HCT116 (cell line): ENCODE data around the gene ZBTB38. TPM values are rescaled to one million over a fixed set of nuclear protein-coding genes. Genes with fewer than 3 reads are reported as not detected.

Experiments
- ATAC-seq: fragments of 200-7000 bp; cut with Tn5 transposase; 2 replicates; pipeline ENCODE4 v1.9.1; 2020; ENCODE audit warnings: mild to moderate bottlenecking, moderate library complexity
- BruUV-seq: library from RNA; stranded (reverse); fragments of 400-500 nt; replicated peaks from 2 replicates; lab custom pipeline; 2021; lab: Mats Ljungman, UMichigan
- CTCF ChIA-PET: fragments of 300-600 bp; sonication (Branson Sonifier 250); formaldehyde crosslinking; loops from one replicate; lab custom pipeline; 2021; ENCODE audit warnings: antibody characterized with exemption; lab: Charles Lee
- POLR2A ChIA-PET: fragments of 300-600, 350-600 bp; sonication (Branson Sonifier 250); formaldehyde crosslinking; loops from one replicate; lab custom pipeline; 2021; ENCODE audit warnings: antibody characterized with exemption; lab: Charles Lee
- RAD21 ChIA-PET, 2 experiments: fragments of 300-600 bp; sonication (Branson Sonifier 250); formaldehyde crosslinking; loops; one replicate each; lab custom pipeline; 2023; ENCODE audit warnings: low total read pairs in 2 of 2; ENCODE audit not compliant: uncharacterized antibody in 2 of 2, unreplicated experiment in 2 of 2, low non-redundant PET in 1 of 2; lab: Charles Lee
- DNase-seq: peaks from one replicate; pipeline ENCODE4 v3.0.0-alpha.2; 2010; ENCODE audit warnings: low read depth, low spot score
- H2AFZ ChIP-seq: fragments of 200-600 bp; shearing (Covaris generic), sonication (generic); 2 replicates; pipeline ENCODE4 v1.6.1; 2017; ENCODE audit warnings: low read depth, mixed run types, mixed read lengths, antibody characterized with exemption, low read length; ENCODE audit not compliant: poor library complexity, severe bottlenecking
- H3K27ac ChIP-seq: 2 replicates; pipeline ENCODE4 v1.5.1; 2012; ENCODE audit warnings: low read depth, low read length
- H3K27me3 ChIP-seq: fragments of 200-600 bp; sonication (generic); 2 replicates; pipeline ENCODE4 v1.6.1; 2016; ENCODE audit warnings: mixed run types, low read length, mixed read lengths; ENCODE audit not compliant: insufficient read depth
- H3K36me3 ChIP-seq, 2 experiments: fragments of 200-500 bp in 1 of 2; fragments of 200-600 bp in 1 of 2; sonication (Bioruptor generic) in 1 of 2; sonication (generic) in 1 of 2; 2 replicates each; pipeline versions ENCODE4 v1.5.1 to v1.6.1; 2014 to 2016; ENCODE audit warnings: low read length in 2 of 2, inconsistent platforms in 1 of 2, mixed read lengths in 1 of 2, mixed run types in 1 of 2; ENCODE audit not compliant: insufficient read depth in 2 of 2, control insufficient read depth in 1 of 2
- H3K4me1 ChIP-seq, 2 experiments: fragments of 200-600 bp in 1 of 2; sonication (generic) in 1 of 2; 2 replicates each; pipeline versions ENCODE4 v1.5.1 to v1.6.1; 2012 to 2017; ENCODE audit warnings: low read length in 2 of 2, inconsistent platforms in 1 of 2, mild to moderate bottlenecking in 1 of 2, mixed read lengths in 1 of 2, mixed run types in 1 of 2, moderate library complexity in 1 of 2; ENCODE audit not compliant: insufficient read depth in 2 of 2, control insufficient read depth in 1 of 2
- H3K4me2 ChIP-seq: fragments of 200-600 bp; sonication (generic); 2 replicates; pipeline ENCODE4 v1.6.1; 2017; ENCODE audit warnings: mixed run types, low read length, mixed read lengths
- H3K4me3 ChIP-seq, 2 experiments: fragments of 200-600 bp in 1 of 2; sonication (generic) in 1 of 2; replicated peaks in 1 of 2; 2 replicates each; pipeline ENCODE4 v1.5.1; 2011 to 2016; ENCODE audit warnings: low read length in 2 of 2, control low read depth in 1 of 2, low read depth in 1 of 2, mild to moderate bottlenecking in 1 of 2, mixed read lengths in 1 of 2, mixed run types in 1 of 2
- H3K79me2 ChIP-seq: fragments of 200-600 bp; sonication (generic); 2 replicates; pipeline ENCODE4 v1.6.1; 2017; ENCODE audit warnings: mild to moderate bottlenecking, mixed run types, low read length, moderate library complexity, mixed read lengths; ENCODE audit not compliant: insufficient read depth
- H3K9ac ChIP-seq: fragments of 200-600 bp; sonication (generic); 2 replicates; pipeline ENCODE4 v1.6.1; 2016; ENCODE audit warnings: low read length, mixed read lengths
- H3K9me2 ChIP-seq: fragments of 200-600 bp; sonication (generic), shearing (Covaris generic); 2 replicates; pipeline ENCODE4 v1.6.1; 2017; ENCODE audit warnings: mixed run types, mild to moderate bottlenecking, moderate library complexity; ENCODE audit not compliant: insufficient read depth
- H3K9me3 ChIP-seq, 2 experiments: fragments of 200-500 bp in 1 of 2; fragments of 200-600 bp in 1 of 2; sonication (Bioruptor generic) in 1 of 2; sonication (generic) in 1 of 2; 2 replicates each; pipeline ENCODE4 v1.6.1; 2014 to 2017; ENCODE audit warnings: low read length in 2 of 2, mixed read lengths in 2 of 2, inconsistent platforms in 1 of 2, low read depth in 1 of 2, mild to moderate bottlenecking in 1 of 2, mixed run types in 1 of 2, moderate library complexity in 1 of 2; ENCODE audit not compliant: control insufficient read depth in 1 of 2, insufficient read depth in 1 of 2
- H4K20me1 ChIP-seq: fragments of 200-600 bp; sonication (generic), shearing (Covaris generic); 2 replicates; pipeline ENCODE4 v1.6.1; 2017; ENCODE audit warnings: mixed run types, mild to moderate bottlenecking, moderate library complexity; ENCODE audit not compliant: insufficient read depth
- ATF3 ChIP-seq: IDR thresholded peaks from 2 replicates; pipeline ENCODE4 v1.6.1; 2012
- CTCF ChIP-seq, 3 experiments: fragments of 200-600 bp in 1 of 3; sonication (generic) in 1 of 3; IDR thresholded peaks in 2 of 3; conservative IDR thresholded peaks in 1 of 3; 2 replicates each; pipeline ENCODE4 v1.5.1; 2012 to 2017; ENCODE audit warnings: low read depth in 2 of 3, low read length in 2 of 3, antibody characterized with exemption in 1 of 3, borderline replicate concordance in 1 of 3, control low read depth in 1 of 3, mild to moderate bottlenecking in 1 of 3, mixed read lengths in 1 of 3, mixed run types in 1 of 3, moderate library complexity in 1 of 3; ENCODE audit not compliant: insufficient read depth in 1 of 3
- EZH2 ChIP-seq: fragments of 200-600 bp; sonication (generic); IDR thresholded peaks from 2 replicates; pipeline ENCODE4 v1.6.1; 2017; ENCODE audit warnings: antibody characterized with exemption, mixed run types
- FOSL1 ChIP-seq: IDR thresholded peaks from 2 replicates; pipeline ENCODE4 v1.6.1; 2012; ENCODE audit warnings: low read depth
- JUND ChIP-seq: IDR thresholded peaks from 2 replicates; pipeline ENCODE4 v1.6.1; 2012
- RAD21 ChIP-seq: IDR thresholded peaks from 2 replicates; pipeline ENCODE4 v1.6.1; 2012; ENCODE audit warnings: low read depth, mild to moderate bottlenecking
- REST ChIP-seq: IDR thresholded peaks from 2 replicates; pipeline ENCODE4 v1.6.1; 2012; ENCODE audit warnings: low read depth
- SRF ChIP-seq: IDR thresholded peaks from 2 replicates; pipeline ENCODE4 v1.6.1; 2012; ENCODE audit warnings: low read depth
- intact Hi-C: fragments of 100-400 bp; cut with micrococcal nuclease; formaldehyde crosslinking; loops from 2 replicates; pipeline ENCODE4 v1.10.0; 2022
- total RNA-seq: library from RNA; stranded (reverse); gene quantifications from one replicate; pipeline ENCODE4 v1.2.1, GENCODE V29; 2021; ENCODE audit not compliant: unreplicated experiment

Gene ZBTB38
- total RNA-seq, 1 experiment from 2014 or later: 33.5 TPM

GRCh38 chr3:141365201-141365600 lies 3.1 kb upstream of the ZBTB38 start:
- H3K36me3 ChIP-seq: no peaks in the 10 kb centered on the region
- no peaks in the 10 kb centered on the region for H3K9me3 ChIP-seq
- ChIA-PET POLR2A (no interaction called here), CTCF (no interaction called here), RAD21 (no interaction called here)
- H3K27me3 ChIP-seq: no peaks in the 10 kb centered on the region
- no peaks in the 10 kb centered on the region for H4K20me1 ChIP-seq
- no TSS peak for BruUV-seq
- ATAC-seq (no peak), DNase-seq (no peak)
- no peaks in the 10 kb centered on the region for H3K9me2 ChIP-seq
- H3K79me2 ChIP-seq: no peaks in the 10 kb centered on the region
- no peak overlapping the region for H3K9ac ChIP-seq
- H3K4me1 ChIP-seq: peaks cover 42 to 61% of the 10 kb centered on the region in 2 experiments
- H3K27ac ChIP-seq: no peak overlapping the region
- no peak overlapping the region for H3K4me3 ChIP-seq
- TF ChIP-seq RAD21 (no peak), JUND (no peak), REST (no peak), CTCF (IDR thresholded peaks at IDR 0.05 in 2 of 3, conservative IDR thresholded peaks at IDR 0.05 in 1 of 3; ENCODE audit: borderline replicate concordance in 1 of 3, insufficient read depth in 1 of 3, low read depth in 2 of 3, low read length in 2 of 3) (no peak), ATF3 (no peak), SRF (no peak), EZH2 (no peak), FOSL1 (no peak)
- no peak overlapping the region for H2AFZ ChIP-seq
- no peak overlapping the region for H3K4me2 ChIP-seq
- intact Hi-C loops: loop anchor here (5.0 kb wide), 2 partner anchors 372 to 512 kb away; partner anchors contain the start of genes ATP1B3 and RNF7
